H9 (cell line): Measurements from ENCODE around the gene PHAF1. TPM values are rescaled to one million over a fixed set of nuclear protein-coding genes. Genes with fewer than 3 reads are reported as not detected.

Experiments
- DNase-seq: peaks from one replicate; pipeline ENCODE4 v3.0.0-alpha.2; 2017
- H2AFZ ChIP-seq: one replicate; pipeline ENCODE4 v1.6.1; 2013; ENCODE audit warnings: mild to moderate bottlenecking, low read length, control low read depth, moderate library complexity
- H2AK5ac ChIP-seq: 2 replicates; pipeline ENCODE4 v1.6.1; 2013; ENCODE audit warnings: low read length, control low read depth, mixed read lengths; ENCODE audit not compliant: insufficient read length
- H2BK120ac ChIP-seq: one replicate; pipeline ENCODE4 v1.6.1; 2013; ENCODE audit warnings: low read depth, mild to moderate bottlenecking, low read length, control low read depth, inconsistent platforms; ENCODE audit not compliant: poor library complexity, severe bottlenecking
- H2BK12ac ChIP-seq: 2 replicates; pipeline ENCODE4 v1.6.1; 2013; ENCODE audit warnings: low read length, control low read depth, mixed read lengths, low read depth; ENCODE audit not compliant: insufficient read length
- H2BK15ac ChIP-seq: 2 replicates; pipeline ENCODE4 v1.6.1; 2013; ENCODE audit warnings: low read depth, low read length, control low read depth
- H2BK20ac ChIP-seq: one replicate; pipeline ENCODE4 v1.6.1; 2013; ENCODE audit warnings: low read depth, mild to moderate bottlenecking, low read length, control low read depth, inconsistent platforms; ENCODE audit not compliant: poor library complexity, severe bottlenecking
- H2BK5ac ChIP-seq: 2 replicates; pipeline ENCODE4 v1.6.1; 2013; ENCODE audit warnings: low read length, control low read depth, mixed read lengths; ENCODE audit not compliant: insufficient read length
- H3K14ac ChIP-seq: 2 replicates; pipeline ENCODE4 v1.6.1; 2013; ENCODE audit warnings: low read length, control low read depth; ENCODE audit not compliant: insufficient read depth
- H3K18ac ChIP-seq: 2 replicates; pipeline ENCODE4 v1.6.1; 2013; ENCODE audit warnings: low read depth, mild to moderate bottlenecking, mixed read lengths, low read length, control low read depth; ENCODE audit not compliant: insufficient read length
- H3K23ac ChIP-seq: 2 replicates; pipeline ENCODE4 v1.6.1; 2013; ENCODE audit warnings: low read length, control low read depth, mixed read lengths, low read depth; ENCODE audit not compliant: insufficient read length
- H3K23me2 ChIP-seq: 2 replicates; pipeline ENCODE4 v1.6.1; 2013; ENCODE audit warnings: low read depth, mild to moderate bottlenecking, mixed read lengths, low read length, control low read depth; ENCODE audit not compliant: insufficient read length, poor library complexity, severe bottlenecking
- H3K27ac ChIP-seq: 2 replicates; pipeline ENCODE4 v1.5.1; 2013; ENCODE audit warnings: low read length, control low read depth, mixed read lengths, low read depth; ENCODE audit not compliant: insufficient read length
- H3K27me3 ChIP-seq: 2 replicates; pipeline ENCODE4 v1.6.1; 2013; ENCODE audit warnings: low read length, control low read depth, inconsistent platforms; ENCODE audit not compliant: insufficient read depth
- H3K4ac ChIP-seq: 2 replicates; pipeline ENCODE4 v1.6.1; 2013; ENCODE audit warnings: low read depth, mild to moderate bottlenecking, control low read depth, inconsistent platforms, low read length, moderate library complexity
- H3K4me1 ChIP-seq: 2 replicates; pipeline ENCODE4 v1.6.1; 2013; ENCODE audit warnings: low read length, control low read depth, inconsistent platforms; ENCODE audit not compliant: insufficient read depth
- H3K4me2 ChIP-seq: 2 replicates; pipeline ENCODE4 v1.6.1; 2013; ENCODE audit warnings: low read length, control low read depth, mixed read lengths; ENCODE audit not compliant: insufficient read length, insufficient read depth
- H3K56ac ChIP-seq: 2 replicates; pipeline ENCODE4 v1.6.1; 2013; ENCODE audit warnings: low read depth, mild to moderate bottlenecking, mixed read lengths, low read length, control low read depth; ENCODE audit not compliant: insufficient read length
- H3K79me1 ChIP-seq: 2 replicates; pipeline ENCODE4 v1.6.1; 2013; ENCODE audit warnings: low read depth, mild to moderate bottlenecking, moderate library complexity, low read length, control low read depth, inconsistent platforms; ENCODE audit not compliant: insufficient read depth, poor library complexity, severe bottlenecking
- H3K79me2 ChIP-seq: 2 replicates; pipeline ENCODE4 v1.6.1; 2013; ENCODE audit warnings: low read length, control low read depth, inconsistent platforms; ENCODE audit not compliant: insufficient read depth
- H3K9ac ChIP-seq: 2 replicates; pipeline ENCODE4 v1.6.1; 2013; ENCODE audit warnings: low read length, control low read depth, mixed read lengths; ENCODE audit not compliant: insufficient read length; ENCODE audit errors: extremely low read depth
- H3K9me3 ChIP-seq: one replicate; pipeline ENCODE4 v1.6.1; 2013; ENCODE audit warnings: low read depth, low read length, inconsistent platforms; ENCODE audit not compliant: control insufficient read depth
- H3T11ph ChIP-seq: one replicate; pipeline ENCODE4 v1.6.1; 2013; ENCODE audit warnings: mild to moderate bottlenecking, low read length, control low read depth, inconsistent platforms
- H4K20me1 ChIP-seq: one replicate; pipeline ENCODE4 v1.6.1; 2013; ENCODE audit not compliant: control insufficient read depth, insufficient read length, insufficient read depth
- H4K5ac ChIP-seq: 2 replicates; pipeline ENCODE4 v1.6.1; 2013; ENCODE audit warnings: low read depth, mild to moderate bottlenecking, mixed read lengths, low read length, control low read depth; ENCODE audit not compliant: insufficient read length
- H4K8ac ChIP-seq: replicated peaks from 2 replicates; pipeline ENCODE4 v1.6.1; 2013; ENCODE audit warnings: low read length, control low read depth, mixed read lengths, low read depth; ENCODE audit not compliant: insufficient read length
- H4K91ac ChIP-seq: 2 replicates; pipeline ENCODE4 v1.6.1; 2013; ENCODE audit warnings: low read depth, mild to moderate bottlenecking, moderate library complexity, mixed read lengths, low read length, control low read depth; ENCODE audit not compliant: insufficient read length
- H3K27ac Mint-ChIP-seq, 3 experiments: 2 replicates in 2 of 3; 3 replicates in 1 of 3; pipeline ENCODE4 v1.8.0; 2020 to 2021; ENCODE audit warnings: mixed read lengths in 3 of 3, mild to moderate bottlenecking in 1 of 3, moderate library complexity in 1 of 3
- H3K27me3 Mint-ChIP-seq: 2 replicates; pipeline ENCODE4 v1.8.0; 2021; ENCODE audit warnings: low read depth, mild to moderate bottlenecking, moderate library complexity, mixed read lengths
- H3K36me3 Mint-ChIP-seq, 3 experiments: 2 replicates in 2 of 3; 3 replicates in 1 of 3; pipeline ENCODE4 v1.8.0; 2020 to 2021; ENCODE audit warnings: low read depth in 3 of 3, mixed read lengths in 3 of 3; ENCODE audit not compliant: insufficient read depth in 1 of 3
- H3K4me1 Mint-ChIP-seq, 2 experiments: 2 replicates each; pipeline ENCODE4 v1.8.0; 2020; ENCODE audit warnings: mixed read lengths in 2 of 2
- H3K4me3 Mint-ChIP-seq, 2 experiments: 2 replicates in 1 of 2; 3 replicates in 1 of 2; pipeline ENCODE4 v1.8.0; 2020 to 2021; ENCODE audit warnings: mild to moderate bottlenecking in 2 of 2, mixed read lengths in 2 of 2, moderate library complexity in 1 of 2
- H3K9me3 Mint-ChIP-seq, 2 experiments: 2 replicates in 1 of 2; 3 replicates in 1 of 2; pipeline ENCODE4 v1.8.0; 2020; ENCODE audit warnings: mild to moderate bottlenecking in 2 of 2, mixed read lengths in 2 of 2, moderate library complexity in 1 of 2
- CTCF ChIP-seq: fragments of 200-600 bp; sonication (generic); conservative IDR thresholded peaks from 3 replicates; pipeline ENCODE4 v1.8.0; 2021; ENCODE audit warnings: antibody characterized with exemption, mild to moderate bottlenecking
- WGBS: extraction: QIAGEN DNeasy Blood & Tissue Kit; methylation state at CpG from one replicate; pipeline ENCODE4 v1.1.7; 2013; ENCODE audit warnings: missing lambda C conversion rate, low lambda C conversion rate, mixed read lengths; ENCODE audit not compliant: insufficient read length; ENCODE audit errors: extremely low coverage; 5-methylcytosine and 5-hydroxymethylcytosine counted together
- total RNA-seq: library from RNA; stranded (reverse); gene quantifications from 2 replicates; pipeline ENCODE4 v1.2.1, GENCODE V29; 2021

PHAF1 gene
- total RNA-seq, 1 experiment from 2014 or later = 18.8 TPM

GRCh38 chr16:67063008-67063407 lies 46.7 kb upstream of the PHAF1 start:
- Histone ChIP-seq H2AK5ac (no peak overlapping the region), H2BK12ac (no peak overlapping the region), H3K4me1 (no peaks in the 10 kb centered on the region), H3K14ac (no peak overlapping the region), H2BK15ac (no peak overlapping the region), H3K9ac (no peak overlapping the region), H3K4me2 (no peak overlapping the region), H3T11ph (no peak overlapping the region), H3K18ac (no peak overlapping the region), H2AFZ (no peak overlapping the region), H4K91ac (no peak overlapping the region), H4K8ac (no peak overlapping the region), H3K27me3 (no peaks in the 10 kb centered on the region), H2BK20ac (no peak overlapping the region), H3K79me1 (no peaks in the 10 kb centered on the region), H3K56ac (no peak overlapping the region), H4K5ac (no peak overlapping the region), H2BK120ac (no peak overlapping the region), H3K27ac (no peak overlapping the region), H3K79me2 (no peaks in the 10 kb centered on the region), H3K9me3 (no peaks in the 10 kb centered on the region), H3K4ac (no peak overlapping the region), H4K20me1 (no peaks in the 10 kb centered on the region), H3K23ac (no peak overlapping the region), H3K23me2 (no peaks in the 10 kb centered on the region), H2BK5ac (no peak overlapping the region)
- H3K4me3 Mint-ChIP-seq = no peak overlapping the region
- no peak for TF ChIP-seq CTCF
- 100% methylated on average over 1 of the region's 2 CpGs for WGBS
- peaks cover 7 to 26% (median 25%) of the 10 kb centered on the region in 3 experiments for H3K36me3 Mint-ChIP-seq
- DNase-seq = no peak
- no peak overlapping the region for H3K27ac Mint-ChIP-seq
- no peaks in the 10 kb centered on the region for H3K27me3 Mint-ChIP-seq
- no peaks in the 10 kb centered on the region for H3K9me3 Mint-ChIP-seq
- H3K4me1 Mint-ChIP-seq = no peaks in the 10 kb centered on the region
